Measurements from ENCODE around the gene DNM3.

Gene DNM3

GRCh38 chr1:172384656-172385055 is 543.4 kb downstream of the DNM3 start:
- TF ChIP-seq, protein P1, sequence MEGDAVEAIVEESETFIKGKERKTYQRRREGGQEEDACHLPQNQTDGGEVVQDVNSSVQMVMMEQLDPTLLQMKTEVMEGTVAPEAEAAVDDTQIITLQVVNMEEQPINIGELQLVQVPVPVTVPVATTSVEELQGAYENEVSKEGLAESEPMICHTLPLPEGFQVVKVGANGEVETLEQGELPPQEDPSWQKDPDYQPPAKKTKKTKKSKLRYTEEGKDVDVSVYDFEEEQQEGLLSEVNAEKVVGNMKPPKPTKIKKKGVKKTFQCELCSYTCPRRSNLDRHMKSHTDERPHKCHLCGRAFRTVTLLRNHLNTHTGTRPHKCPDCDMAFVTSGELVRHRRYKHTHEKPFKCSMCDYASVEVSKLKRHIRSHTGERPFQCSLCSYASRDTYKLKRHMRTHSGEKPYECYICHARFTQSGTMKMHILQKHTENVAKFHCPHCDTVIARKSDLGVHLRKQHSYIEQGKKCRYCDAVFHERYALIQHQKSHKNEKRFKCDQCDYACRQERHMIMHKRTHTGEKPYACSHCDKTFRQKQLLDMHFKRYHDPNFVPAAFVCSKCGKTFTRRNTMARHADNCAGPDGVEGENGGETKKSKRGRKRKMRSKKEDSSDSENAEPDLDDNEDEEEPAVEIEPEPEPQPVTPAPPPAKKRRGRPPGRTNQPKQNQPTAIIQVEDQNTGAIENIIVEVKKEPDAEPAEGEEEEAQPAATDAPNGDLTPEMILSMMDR (IDR thresholded peaks at IDR 0.05): no peak

DNA sequence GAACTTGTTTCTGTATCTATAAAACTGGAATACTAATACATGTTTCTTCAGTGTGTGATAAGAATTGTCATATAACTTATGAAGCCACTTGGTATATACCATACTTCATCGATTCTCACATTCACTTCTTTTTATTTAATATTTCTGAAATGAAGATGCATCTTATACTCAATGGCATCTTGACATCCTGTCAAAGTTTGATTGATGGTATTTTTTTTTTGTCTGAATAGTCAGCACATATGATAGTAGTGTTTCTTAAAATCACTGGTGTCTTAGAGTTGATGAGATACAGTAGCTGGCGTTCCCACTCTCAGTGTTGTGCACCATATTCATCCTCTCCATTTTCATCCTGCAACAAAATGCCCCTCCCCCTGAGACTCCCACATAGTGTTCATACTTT is 544.7 kb downstream of the DNM3 start:
- TF ChIP-seq, protein P1 (IDR thresholded peaks at IDR 0.05): no peak

GRCh38 chr1:172388490-172388889 is 547.2 kb downstream of the DNM3 start:
- TF ChIP-seq, protein P1 (IDR thresholded peaks at IDR 0.05): no peak

DNA sequence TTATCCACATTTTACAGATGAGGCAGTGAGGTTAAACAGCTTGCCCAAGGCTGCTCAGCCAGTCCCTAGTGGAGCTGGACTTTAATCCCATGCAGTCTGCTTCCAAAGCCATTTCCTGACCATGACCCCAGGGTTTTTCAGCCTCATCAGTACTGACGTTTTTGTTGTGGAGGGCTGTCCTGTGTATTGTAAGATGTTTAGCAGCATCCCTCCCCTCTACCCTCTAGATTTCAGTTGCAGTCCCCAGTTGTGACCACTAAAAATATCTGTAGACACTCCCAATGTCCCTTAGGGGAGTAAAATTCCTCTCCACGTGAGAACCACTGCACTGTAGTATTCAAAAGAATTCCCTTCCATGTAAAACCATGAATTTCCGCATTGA is 549.0 kb downstream of the DNM3 start:
- TF ChIP-seq, protein P1 (IDR thresholded peaks at IDR 0.05): no peak

DNA sequence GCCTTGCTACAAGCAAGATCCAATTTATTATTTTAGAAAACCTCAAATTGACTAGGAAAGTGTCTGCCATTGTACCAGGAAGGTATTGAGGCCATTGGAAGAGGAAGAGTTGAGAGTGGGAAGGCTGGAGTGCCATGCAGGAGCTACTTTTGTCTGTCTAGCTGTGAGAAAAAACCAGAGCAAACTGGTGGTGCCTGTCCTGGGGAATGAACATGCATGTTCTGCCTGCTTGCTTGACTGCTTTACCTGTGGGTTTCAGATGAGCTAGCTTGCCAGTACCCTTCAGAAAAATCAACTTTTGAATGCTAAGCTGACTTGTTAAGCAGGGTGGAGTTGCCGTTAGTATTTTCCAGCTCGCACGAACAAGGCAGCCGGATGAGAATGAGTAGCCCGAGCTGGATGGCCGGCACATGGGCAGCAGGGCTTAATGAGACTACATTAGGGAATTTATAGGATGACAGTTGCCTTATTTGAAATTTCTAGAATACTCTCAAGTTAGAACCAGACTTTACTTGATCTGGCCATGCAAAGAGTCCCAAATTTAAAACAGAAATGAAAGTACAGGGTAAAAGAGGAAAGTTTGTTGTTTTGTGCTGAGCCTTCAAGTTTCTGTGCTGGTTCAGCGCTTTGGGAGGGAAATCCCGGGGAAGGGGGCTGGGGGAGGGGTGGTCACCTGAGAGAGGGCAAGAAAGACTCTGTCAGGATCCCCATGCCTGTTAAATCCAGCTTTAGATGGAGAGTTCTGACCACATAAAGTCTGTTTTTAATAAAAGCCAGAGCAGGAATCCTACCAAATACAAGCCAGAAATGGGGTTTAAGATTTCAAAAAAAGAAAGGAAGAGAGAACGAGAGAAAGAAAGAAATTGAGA is 549.6 kb downstream of the DNM3 start:
- TF ChIP-seq, protein P1 (IDR thresholded peaks at IDR 0.05): no peak

DNA sequence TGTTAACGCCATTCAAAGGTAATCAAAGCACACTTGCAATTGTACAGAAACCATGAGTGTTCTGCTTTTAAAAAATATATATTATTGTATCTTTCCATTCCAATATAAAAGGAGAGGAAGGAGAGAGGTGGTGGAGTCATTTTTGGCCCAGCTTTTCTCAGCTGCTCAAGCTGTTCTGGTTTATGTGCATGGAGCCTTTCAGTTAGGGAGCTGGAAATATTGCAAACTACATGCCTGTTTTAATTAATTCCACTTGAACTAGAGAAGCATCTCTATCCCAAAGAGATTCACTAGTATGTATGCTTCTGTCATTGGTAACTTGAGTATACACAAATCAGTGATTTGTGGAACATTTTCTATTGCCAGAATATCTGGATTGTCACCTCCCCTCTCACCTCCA is 550.7 kb downstream of the DNM3 start:
- TF ChIP-seq, protein P1 (IDR thresholded peaks at IDR 0.05): no peak

- TF ChIP-seq, protein P1 (IDR thresholded peaks at IDR 0.05): no peak
These were observed 552.1 kb downstream of the DNM3 start for GRCh38 chr1:172393354-172393753.

All from LNCAP (cell line).